DMS114 treated with DMSO at 0.1 percent for 48 hours (cell line): Measurements from ENCODE around the gene TSPAN9.

ENCODE experiments used
- DNase-seq: peaks from one replicate; lab custom pipeline; 2025; ENCODE audit not compliant: unreplicated experiment; lab: John Stamatoyannopoulos, UW

The TSPAN9 gene

DNA sequence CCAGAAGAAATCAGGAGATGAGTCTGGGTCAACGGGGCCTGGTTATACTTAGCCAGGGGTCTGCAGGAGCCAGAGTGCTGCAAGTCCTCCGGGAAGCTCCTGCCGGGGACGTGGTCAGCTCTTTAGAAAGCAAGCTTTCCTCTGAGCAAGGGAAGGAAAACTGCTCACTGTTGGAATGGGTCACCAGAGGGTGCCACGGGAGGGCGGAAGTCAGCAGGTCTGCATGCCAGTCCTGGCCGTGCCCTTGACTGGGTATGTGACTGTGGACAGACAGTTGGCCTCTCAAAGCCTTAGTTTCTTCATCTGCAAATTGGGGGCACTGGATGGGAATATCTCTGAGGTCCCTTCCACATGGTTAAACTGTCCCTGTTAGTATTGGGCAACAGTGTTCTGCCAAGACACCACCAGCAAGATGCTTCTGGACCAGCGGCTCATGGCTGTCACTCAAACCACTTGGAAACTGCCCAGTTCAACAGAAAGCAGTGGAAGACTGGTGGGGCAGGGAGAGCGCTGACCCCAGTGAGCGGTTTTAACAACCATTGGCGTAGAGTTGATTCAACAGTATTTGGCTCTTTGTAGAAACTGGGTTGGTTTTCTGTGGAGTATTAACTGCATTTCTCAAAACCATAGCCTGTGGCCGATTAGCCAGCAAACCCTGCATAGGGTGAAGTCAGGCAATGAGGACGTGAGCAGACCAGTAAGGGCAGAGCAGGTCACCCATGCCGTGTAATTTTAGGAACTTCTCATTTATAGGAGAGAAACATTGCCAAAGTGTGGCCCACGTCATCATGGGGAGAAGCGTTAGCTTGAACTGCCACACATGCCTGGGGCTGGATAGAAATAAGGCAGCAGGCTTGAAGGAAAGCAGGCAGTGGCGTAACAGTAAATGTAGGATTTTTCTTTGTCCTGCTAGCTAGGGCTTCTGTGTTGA is 249.9 kb downstream of the TSPAN9 start:
- no peak for DNase-seq

DNA sequence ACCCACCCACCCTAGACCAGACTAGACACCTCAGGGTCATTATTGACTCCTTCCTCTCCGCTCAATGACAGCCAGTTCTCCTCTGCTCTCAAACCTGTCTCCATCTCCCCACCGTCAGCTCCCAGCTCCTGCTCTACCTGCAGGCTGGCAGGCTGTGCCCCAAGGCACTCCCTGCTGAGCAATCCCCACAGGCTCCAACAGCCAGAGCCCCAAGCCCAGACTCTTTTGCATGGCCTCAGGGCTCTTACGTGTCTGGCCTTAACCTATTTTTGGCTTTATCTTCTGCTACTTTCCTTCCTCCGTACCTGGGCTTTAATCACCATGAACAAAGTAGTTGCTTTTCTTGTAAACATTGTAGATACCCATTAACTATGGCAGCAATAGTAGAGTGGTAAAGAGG is 250.9 kb downstream of the TSPAN9 start:
- DNase-seq = no peak

DNA sequence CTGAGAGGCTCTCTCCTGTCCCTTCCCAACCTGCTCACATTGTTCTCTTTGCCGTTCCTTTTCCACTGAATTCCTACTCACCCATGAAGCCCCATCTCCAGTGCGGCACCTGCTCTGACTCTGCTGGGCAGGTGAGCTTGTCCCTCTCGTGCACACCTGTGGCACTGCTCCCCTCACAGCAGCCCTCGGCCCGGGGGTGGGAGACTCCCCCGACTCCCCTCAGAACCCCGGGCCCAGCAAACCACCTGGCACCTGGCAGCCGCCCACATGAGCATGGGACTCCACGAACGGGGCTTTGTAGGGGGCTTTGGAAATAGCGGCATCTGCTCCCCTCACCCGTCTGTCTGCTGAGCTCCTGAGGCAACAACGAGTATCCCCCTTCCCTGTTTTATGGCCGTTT is 251.4 kb downstream of the TSPAN9 start:
- DNase-seq = no peak

DNA sequence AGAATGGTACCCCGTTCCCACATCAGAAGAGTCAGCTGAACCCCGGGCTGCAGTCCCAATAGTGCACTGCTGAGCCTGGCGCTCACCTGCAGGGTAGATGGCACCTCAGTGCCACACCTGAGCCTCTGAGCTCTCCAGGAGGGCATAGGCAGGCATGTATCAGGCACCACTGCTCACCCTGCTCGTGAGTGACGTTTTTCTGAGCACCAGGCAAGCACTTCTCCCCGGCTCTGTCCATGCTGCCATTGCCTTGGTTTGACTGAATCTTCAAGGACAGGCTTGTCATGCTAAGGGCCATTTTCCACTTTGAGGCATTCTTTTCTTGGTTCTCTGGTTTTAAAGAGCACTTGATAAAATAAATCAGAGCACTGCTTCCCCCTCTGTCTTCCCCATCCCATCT is 252.2 kb downstream of the TSPAN9 start:
- no peak for DNase-seq

DNA sequence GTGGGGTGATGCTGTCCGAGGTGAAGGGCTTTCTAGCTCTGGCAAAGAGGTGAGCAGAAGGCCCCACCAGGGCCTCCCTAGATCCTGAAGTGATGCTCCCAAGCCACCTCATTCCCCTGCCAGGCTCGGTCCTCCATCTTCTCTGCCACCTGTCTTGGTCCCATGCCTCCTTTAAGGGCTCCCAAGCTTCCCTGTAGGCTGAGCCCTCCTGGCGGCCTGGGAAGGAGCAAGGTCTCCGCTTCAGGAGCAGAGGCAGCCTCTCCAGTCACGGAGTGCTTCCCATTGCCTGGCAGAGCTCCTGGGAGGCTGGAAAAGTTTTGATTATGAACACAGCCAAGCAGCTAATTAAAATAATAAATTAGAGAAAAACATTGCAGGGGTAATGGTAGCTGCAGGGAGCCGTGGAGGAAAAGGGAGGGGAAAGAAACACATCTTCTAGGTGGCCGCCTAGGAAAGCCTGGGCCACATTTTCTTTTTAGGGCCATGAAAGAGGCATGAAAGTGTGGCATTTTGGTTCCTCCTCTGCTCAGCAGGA is 253.9 kb downstream of the TSPAN9 start:
- no peak for DNase-seq

DNA sequence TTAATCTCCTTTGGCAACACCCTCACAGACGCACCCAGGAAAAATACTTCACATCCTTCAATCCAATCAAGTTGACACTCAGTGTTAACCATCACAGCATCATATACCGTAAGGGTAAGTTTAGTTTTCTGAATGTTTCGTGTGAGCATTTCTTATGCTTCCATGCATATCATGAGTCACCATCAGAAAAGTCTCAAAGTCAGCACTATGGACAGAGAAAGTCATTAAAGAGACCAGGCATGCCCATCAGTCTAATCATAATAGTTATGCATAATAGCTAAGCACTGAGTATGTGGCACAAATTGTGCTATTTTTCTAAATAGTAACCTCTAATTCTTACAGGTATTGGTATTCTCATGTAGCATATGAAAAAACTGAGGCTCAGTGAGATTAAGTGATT is 255.0 kb downstream of the TSPAN9 start:
- DNase-seq = no peak

DNA sequence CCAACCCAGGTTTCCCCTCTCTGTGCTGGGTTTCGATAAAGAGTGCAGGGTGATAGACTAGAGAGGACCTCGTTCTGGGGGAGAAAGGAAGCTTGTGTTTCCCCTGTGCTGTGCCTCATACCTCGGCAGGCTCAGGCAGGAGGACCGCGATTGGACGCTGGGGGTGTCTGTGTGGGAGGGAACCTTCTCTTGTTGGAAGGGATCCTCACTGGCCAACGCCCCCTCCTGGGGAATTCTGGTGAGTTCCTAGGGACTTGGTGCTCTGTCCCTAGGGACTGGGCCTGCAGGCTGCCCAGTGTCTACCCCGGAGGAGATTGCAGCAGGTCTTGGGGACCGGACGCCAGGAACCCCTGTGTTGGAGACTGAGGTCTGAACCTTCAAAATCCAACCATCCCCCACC is 256.4 kb downstream of the TSPAN9 start:
- DNase-seq = no peak

DNA sequence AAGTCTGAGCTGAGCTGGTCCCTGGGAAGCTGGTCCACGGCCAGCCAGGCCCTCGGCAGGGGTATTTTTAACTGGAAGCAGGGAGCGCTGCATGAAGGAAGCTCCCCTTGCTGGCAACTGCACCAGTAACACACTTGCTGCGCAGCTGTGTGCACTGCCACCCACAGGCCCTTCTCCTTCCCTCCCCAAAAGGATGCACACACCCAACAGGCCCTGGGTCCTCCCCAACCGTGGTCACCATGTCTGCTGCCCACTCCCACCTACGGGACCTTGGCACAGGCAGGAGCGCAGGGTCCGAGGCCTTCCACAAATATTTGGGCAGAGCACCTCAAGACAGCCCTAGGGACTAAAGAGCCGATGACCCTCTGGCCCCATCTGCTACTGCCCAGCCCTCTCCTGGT is 256.8 kb downstream of the TSPAN9 start:
- DNase-seq = no peak

DNA sequence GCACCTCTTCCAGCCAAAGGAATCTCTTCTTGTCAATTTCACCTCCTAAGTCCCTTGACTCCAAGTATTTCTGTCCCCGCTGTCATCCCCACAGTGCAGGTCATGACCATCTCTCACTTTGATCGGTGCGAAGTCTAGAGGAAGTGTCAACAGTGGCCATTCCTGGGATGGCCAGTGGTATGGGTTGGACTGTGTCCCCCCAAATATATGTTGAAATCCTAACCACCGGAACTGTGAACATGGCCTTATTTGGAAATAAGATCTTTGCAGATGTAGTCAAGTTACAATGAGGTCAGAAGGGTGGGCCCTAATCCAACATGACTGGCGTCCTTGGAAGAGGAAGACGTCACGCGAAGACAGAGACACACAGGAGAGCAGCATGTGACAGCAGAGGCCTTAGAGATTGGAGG is 257.9 kb downstream of the TSPAN9 start:
- DNase-seq = no peak
